GM21390 (cell line): ENCODE results near the gene ASAH2B.

Experiments
- ATAC-seq: cut with Tn5 transposase; IDR thresholded peaks from one replicate; pipeline ENCODE4 v1.9.1; 2021; ENCODE audit not compliant: unreplicated experiment

Gene ASAH2B

GRCh38 chr10:50796693-50797092 lies 57.0 kb downstream of the ASAH2B start:
- no peak for ATAC-seq

GRCh38 chr10:50798297-50798696 lies 58.6 kb downstream of the ASAH2B start:
- no peak for ATAC-seq

DNA sequence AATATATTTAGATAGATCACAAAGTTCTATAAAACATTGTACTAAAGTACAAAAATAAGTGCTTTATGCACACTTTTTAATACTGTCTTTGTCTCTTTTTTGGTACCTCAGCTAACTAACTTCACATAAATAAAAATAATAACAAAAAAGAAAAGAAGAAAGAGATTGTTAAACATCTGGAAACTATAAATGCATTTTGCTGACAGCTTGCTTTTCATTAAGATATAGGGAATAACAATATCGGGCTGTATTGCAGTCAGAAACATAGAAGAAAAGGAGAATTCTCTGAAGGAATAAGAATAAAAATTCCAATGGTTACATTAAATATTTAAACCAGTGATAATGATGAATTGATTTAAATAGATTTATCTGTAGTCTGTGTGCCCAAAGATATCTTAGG lies 59.9 kb downstream of the ASAH2B start:
- no peak for ATAC-seq

DNA sequence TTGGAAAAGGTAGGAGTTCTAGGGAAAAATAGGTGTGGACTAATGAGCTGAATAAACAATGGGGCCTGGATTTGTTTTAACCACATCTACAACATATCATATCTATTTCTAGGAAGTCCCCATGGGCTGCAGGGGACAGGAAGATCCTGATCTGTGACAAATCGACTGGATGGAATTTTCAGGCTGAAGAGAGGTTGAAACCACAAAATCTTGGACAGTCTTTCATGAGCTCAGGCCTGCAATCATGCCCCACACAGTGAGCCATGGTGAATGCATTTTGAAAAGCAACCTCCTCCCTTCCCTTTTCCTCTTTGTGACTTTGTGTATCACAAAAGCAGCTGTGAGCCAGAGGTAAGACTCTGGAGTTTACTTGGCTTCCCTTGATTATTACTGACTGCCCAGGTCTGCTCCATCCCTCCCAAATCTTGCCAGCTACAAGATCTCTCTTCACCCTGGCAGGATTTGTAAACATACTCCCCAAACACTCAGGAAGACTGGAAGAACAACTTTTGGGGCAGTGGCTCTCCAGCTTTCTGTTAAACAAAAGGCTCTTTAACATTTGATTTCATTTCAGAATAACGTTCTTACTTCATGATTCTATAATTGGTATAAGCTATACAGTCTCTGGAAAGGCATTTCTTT lies 66.4 kb downstream of the ASAH2B start:
- no peak for ATAC-seq

- no peak for ATAC-seq
These were observed 68.4 kb downstream of the ASAH2B start for GRCh38 chr10:50807851-50808776.
